HepG2 (cell line): ENCODE results near the gene DIAPH1.

Experiments used
- CBFB ChIP-seq: sonication (generic); formaldehyde crosslinking; IDR thresholded peaks from 2 replicates; pipeline ENCODE4 v1.4.0; 2020; ENCODE audit warnings: missing genetic modification reagents
- ZNF33A ChIP-seq: sonication (generic); formaldehyde crosslinking; IDR thresholded peaks from 2 replicates; pipeline ENCODE4 v1.5.1; 2020; ENCODE audit warnings: missing genetic modification reagents, mild to moderate bottlenecking, moderate library complexity, borderline replicate concordance
- TF ChIP-seq, protein P1 (sequence below): IDR thresholded peaks from 2 replicates; pipeline ENCODE4 v1.6.1; 2016; ENCODE audit warnings: control low read depth

DNA sequence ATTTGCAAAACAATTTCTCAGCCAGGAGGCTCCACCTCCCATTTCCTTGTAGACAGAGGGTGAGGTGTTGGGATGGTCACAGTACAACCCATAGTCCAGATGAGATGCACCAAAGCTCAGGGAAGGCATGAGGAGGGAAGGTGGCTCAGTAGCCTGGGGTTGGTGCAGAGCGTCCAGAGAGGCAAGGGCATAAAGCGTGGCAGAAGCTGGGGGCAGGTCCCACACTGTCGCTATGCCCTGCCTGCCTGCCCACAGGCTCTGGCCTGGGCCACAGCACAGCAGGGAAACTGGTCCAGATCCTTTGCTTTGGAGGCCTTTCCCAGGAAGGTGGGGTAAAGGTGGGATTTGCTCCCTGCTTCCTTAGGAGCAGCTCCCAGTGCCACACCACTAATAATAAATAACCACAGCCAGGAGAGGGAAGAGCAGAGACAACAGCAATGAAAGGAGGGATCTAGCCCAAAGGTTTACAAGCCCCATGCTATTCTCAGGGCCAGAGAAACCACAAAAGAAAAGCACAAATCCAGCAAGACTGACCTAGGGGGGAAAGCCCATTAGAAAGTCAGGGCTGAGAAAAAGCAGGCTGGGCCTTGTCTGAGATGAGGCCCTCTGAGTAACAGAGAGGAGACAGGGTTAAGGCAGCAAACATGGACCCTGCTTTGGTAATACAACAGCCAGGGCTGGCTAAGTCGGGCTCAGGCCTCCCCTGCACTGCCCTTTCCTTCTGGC lies 102.7 kb downstream of the DIAPH1 start:
- TF ChIP-seq ZNF33A (CRISPR knock-in tag) (no peak), CBFB (CRISPR knock-in tag) (no peak)
- TF ChIP-seq, protein P1, sequence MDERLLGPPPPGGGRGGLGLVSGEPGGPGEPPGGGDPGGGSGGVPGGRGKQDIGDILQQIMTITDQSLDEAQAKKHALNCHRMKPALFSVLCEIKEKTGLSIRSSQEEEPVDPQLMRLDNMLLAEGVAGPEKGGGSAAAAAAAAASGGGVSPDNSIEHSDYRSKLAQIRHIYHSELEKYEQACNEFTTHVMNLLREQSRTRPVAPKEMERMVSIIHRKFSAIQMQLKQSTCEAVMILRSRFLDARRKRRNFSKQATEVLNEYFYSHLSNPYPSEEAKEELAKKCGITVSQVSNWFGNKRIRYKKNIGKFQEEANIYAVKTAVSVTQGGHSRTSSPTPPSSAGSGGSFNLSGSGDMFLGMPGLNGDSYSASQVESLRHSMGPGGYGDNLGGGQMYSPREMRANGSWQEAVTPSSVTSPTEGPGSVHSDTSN (CRISPR knock-in tag) = no peak
